CD4-positive, alpha-beta T cell (primary cell): ENCODE data around the gene TPCN1. TPM values are rescaled to one million over a fixed set of nuclear protein-coding genes. Genes with fewer than 3 reads are reported as not detected.

Experiments
- ATAC-seq: fragments of 200-7000 bp; cut with Tn5 transposase; one replicate; pipeline ENCODE4 v1.10.0; 2022; ENCODE audit warnings: mild to moderate bottlenecking; ENCODE audit not compliant: poor library complexity
- CTCF ChIA-PET: fragments of 350-600 bp; sonication (Branson Sonifier 250); formaldehyde crosslinking; loops from one replicate; lab custom pipeline; 2021; ENCODE audit warnings: antibody characterized with exemption, inconsistent platforms; lab: Charles Lee
- POLR2A ChIA-PET: fragments of 350-600 bp; sonication (Branson Sonifier 250); formaldehyde crosslinking; loops from one replicate; lab custom pipeline; 2021; ENCODE audit warnings: antibody characterized with exemption, inconsistent platforms; lab: Charles Lee
- DNase-seq, 14 experiments: peaks; one replicate each; pipeline ENCODE4 v3.0.0-alpha.2; 2013 to 2020; ENCODE audit warnings: mixed read lengths in 2 of 14
- H3K27ac ChIP-seq, 2 donors: one replicate each; pipeline versions ENCODE4 v1.5.1 to v1.7.0; 2013; ENCODE audit warnings: low read length in 2 of 2, low read depth in 1 of 2, mild to moderate bottlenecking in 1 of 2
- H3K27me3 ChIP-seq, 2 experiments: 1 replicate in 1 of 2; 2 replicates in 1 of 2; pipeline versions ENCODE4 v1.6.1 to v1.7.0; 2013; ENCODE audit warnings: low read length in 2 of 2, control low read depth in 1 of 2, mild to moderate bottlenecking in 1 of 2, moderate library complexity in 1 of 2; ENCODE audit not compliant: insufficient read depth in 2 of 2, control insufficient read depth in 1 of 2
- H3K36me3 ChIP-seq: one replicate; pipeline ENCODE4 v1.6.1; 2013; ENCODE audit warnings: low read length, control low read depth; ENCODE audit not compliant: insufficient read depth
- H3K4me1 ChIP-seq: one replicate; pipeline ENCODE4 v1.6.1; 2013; ENCODE audit warnings: low read length, control low read depth; ENCODE audit not compliant: insufficient read depth
- H3K4me3 ChIP-seq: one replicate; pipeline ENCODE4 v1.5.1; 2013; ENCODE audit warnings: mild to moderate bottlenecking, low read length, moderate library complexity
- H3K9me3 ChIP-seq, 2 experiments: 1 replicate in 1 of 2; 2 replicates in 1 of 2; pipeline versions ENCODE4 v1.6.1 to v1.7.0; 2013; ENCODE audit warnings: low read length in 2 of 2, mild to moderate bottlenecking in 2 of 2, control low read depth in 1 of 2, moderate library complexity in 1 of 2; ENCODE audit not compliant: control insufficient read depth in 1 of 2, insufficient read depth in 1 of 2
- H3K27ac Mint-ChIP-seq: one replicate; pipeline ENCODE4 v1.8.0; 2020; ENCODE audit warnings: mixed read lengths
- H3K27me3 Mint-ChIP-seq: one replicate; pipeline ENCODE4 v1.8.0; 2021; ENCODE audit warnings: mixed read lengths
- H3K36me3 Mint-ChIP-seq: one replicate; pipeline ENCODE4 v1.8.0; 2021; ENCODE audit warnings: low read depth, mixed read lengths
- H3K4me1 Mint-ChIP-seq: one replicate; pipeline ENCODE4 v1.8.0; 2021; ENCODE audit warnings: low read depth, mixed read lengths
- H3K4me3 Mint-ChIP-seq: one replicate; pipeline ENCODE4 v1.8.0; 2020; ENCODE audit warnings: mild to moderate bottlenecking, mixed read lengths
- H3K9me3 Mint-ChIP-seq: one replicate; pipeline ENCODE4 v1.8.0; 2020; ENCODE audit warnings: mixed read lengths
- intact Hi-C, 2 experiments: fragments of 100-400 bp; cut with DNase I in 1 of 2; cut with micrococcal nuclease in 1 of 2; formaldehyde crosslinking; loops; one replicate each; pipeline versions ENCODE4 v1.15.1 to v1.9.0; 2023 to 2025; cut with DNase I, micrococcal nuclease
- total RNA-seq, 174 experiments: library from RNA in 2 of 174; stranded (reverse) in 2 of 174; gene quantifications; one replicate each; pipeline ENCODE4 v1.2.3 and lab custom pipeline; 2021 to 2026
- TF ChIP-seq, protein P1 (sequence below): fragments of 200-600 bp; IDR thresholded peaks from one replicate; pipeline ENCODE4 v1.8.0; 2022; ENCODE audit warnings: antibody characterized with exemption, mild to moderate bottlenecking

Gene TPCN1
- total RNA-seq, 2 experiments from 2014 or later: 52.4 to 59.7 TPM

DNA sequence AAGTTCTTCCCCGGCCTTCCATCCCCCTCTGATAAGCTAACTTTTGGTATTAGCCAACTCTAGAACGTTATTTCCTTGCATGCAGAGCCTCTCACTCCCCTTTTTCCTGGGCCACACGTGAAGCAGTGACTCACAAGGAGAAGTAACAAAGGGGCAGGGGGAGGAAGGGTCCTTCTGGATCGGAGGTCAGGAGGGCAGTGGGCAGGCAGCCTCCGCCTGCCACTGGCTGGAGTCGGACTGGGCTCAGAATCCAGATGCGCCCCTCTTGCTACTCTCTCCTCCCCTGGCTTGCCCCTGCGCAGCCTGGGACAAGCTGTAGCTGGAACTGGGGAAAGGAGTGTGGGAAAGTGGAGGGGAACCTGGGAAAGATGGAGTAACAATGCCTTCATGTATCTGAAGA, 55.0 kb downstream of the TPCN1 start:
- intact Hi-C loops: no loop called here
- H3K4me1 ChIP-seq: no peaks in the 10 kb centered on the region
- H3K27me3 ChIP-seq: no peaks in the 10 kb centered on the region
- Mint-ChIP-seq H3K27ac (no peak overlapping the region), H3K4me3 (no peak overlapping the region), H3K36me3 (peaks cover 72% of the 10 kb centered on the region), H3K9me3 (no peaks in the 10 kb centered on the region), H3K27me3 (no peaks in the 10 kb centered on the region), H3K4me1 (no peaks in the 10 kb centered on the region)
- TF ChIP-seq, protein P1, sequence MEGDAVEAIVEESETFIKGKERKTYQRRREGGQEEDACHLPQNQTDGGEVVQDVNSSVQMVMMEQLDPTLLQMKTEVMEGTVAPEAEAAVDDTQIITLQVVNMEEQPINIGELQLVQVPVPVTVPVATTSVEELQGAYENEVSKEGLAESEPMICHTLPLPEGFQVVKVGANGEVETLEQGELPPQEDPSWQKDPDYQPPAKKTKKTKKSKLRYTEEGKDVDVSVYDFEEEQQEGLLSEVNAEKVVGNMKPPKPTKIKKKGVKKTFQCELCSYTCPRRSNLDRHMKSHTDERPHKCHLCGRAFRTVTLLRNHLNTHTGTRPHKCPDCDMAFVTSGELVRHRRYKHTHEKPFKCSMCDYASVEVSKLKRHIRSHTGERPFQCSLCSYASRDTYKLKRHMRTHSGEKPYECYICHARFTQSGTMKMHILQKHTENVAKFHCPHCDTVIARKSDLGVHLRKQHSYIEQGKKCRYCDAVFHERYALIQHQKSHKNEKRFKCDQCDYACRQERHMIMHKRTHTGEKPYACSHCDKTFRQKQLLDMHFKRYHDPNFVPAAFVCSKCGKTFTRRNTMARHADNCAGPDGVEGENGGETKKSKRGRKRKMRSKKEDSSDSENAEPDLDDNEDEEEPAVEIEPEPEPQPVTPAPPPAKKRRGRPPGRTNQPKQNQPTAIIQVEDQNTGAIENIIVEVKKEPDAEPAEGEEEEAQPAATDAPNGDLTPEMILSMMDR: no peak
- H3K36me3 ChIP-seq: peaks cover 50% of the 10 kb centered on the region
- H3K4me3 ChIP-seq: no peak overlapping the region
- no peaks in the 10 kb centered on the region for H3K9me3 ChIP-seq
- H3K27ac ChIP-seq: no peak overlapping the region
- POLR2A ChIA-PET: no interaction called here
- DNase-seq: no peak
- no peak for ATAC-seq
- CTCF ChIA-PET: no interaction called here

DNA sequence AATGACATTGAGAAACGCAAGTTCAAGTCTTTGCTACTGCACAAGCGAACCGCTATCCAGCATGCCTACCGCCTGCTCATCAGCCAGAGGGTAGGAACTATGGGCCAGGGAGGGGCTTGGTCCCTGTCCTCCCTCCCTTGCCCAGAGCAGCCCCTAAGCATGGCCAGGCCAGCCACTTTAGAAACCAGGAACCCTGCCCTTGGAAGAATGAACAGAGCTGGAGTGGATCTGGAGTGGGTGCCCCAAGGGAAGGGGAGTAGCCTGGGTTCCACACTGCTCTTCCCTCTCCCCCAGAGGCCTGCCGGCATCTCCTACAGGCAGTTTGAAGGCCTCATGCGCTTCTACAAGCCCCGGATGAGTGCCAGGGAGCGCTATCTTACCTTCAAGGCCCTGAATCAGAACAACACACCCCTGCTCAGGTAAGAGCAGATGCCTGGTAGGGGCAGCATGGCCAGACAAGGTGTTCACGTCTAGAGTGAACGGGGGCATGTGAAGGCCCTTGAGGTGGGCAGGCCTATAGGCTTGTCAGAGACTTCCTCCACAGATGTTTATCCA, 55.8 kb downstream of the TPCN1 start:
- H3K4me1 Mint-ChIP-seq: no peaks in the 10 kb centered on the region
- DNase-seq (no peak), ATAC-seq (no peak)
- H3K27me3 ChIP-seq: no peaks in the 10 kb centered on the region
- H3K4me3 ChIP-seq: no peak overlapping the region
- CTCF ChIA-PET: no interaction called here
- H3K36me3 Mint-ChIP-seq: peaks cover 71% of the 10 kb centered on the region
- peaks cover 42% of the 10 kb centered on the region for H3K36me3 ChIP-seq
- H3K9me3 ChIP-seq: no peaks in the 10 kb centered on the region
- POLR2A ChIA-PET: no interaction called here
- H3K9me3 Mint-ChIP-seq: no peaks in the 10 kb centered on the region
- H3K27ac Mint-ChIP-seq: no peak overlapping the region
- H3K27ac ChIP-seq: no peak overlapping the region
- no peaks in the 10 kb centered on the region for H3K4me1 ChIP-seq
- TF ChIP-seq, protein P1: no peak
- H3K27me3 Mint-ChIP-seq: no peaks in the 10 kb centered on the region
- H3K4me3 Mint-ChIP-seq: no peak overlapping the region
- intact Hi-C loops: no loop called here

DNA sequence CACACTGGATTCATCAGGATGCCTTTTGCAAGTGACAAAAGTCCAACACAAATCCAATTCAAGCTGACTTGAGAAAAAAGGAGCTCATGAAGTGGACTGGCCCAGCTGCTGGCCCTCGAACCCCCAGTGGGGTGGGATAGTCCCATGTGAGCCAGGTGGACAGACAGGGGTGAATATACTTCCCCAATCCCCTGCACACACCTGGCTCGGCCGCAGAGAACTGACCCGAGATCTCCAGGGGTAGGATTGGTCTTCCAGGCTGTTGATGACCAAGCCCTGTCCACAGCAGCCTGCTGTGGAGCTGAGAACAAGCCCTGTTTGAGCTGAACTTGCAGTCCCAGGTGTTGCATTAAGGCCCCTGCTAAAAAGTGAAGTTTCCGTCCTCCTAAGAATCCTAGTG, 56.2 kb downstream of the TPCN1 start:
- Histone ChIP-seq H3K4me3 (no peak overlapping the region), H3K9me3 (no peaks in the 10 kb centered on the region), H3K27me3 (no peaks in the 10 kb centered on the region), H3K4me1 (no peaks in the 10 kb centered on the region), H3K36me3 (peaks cover 41% of the 10 kb centered on the region), H3K27ac (no peak overlapping the region)
- Mint-ChIP-seq H3K4me1 (no peaks in the 10 kb centered on the region), H3K27ac (no peak overlapping the region), H3K9me3 (no peaks in the 10 kb centered on the region), H3K27me3 (no peaks in the 10 kb centered on the region), H3K36me3 (peaks cover 66% of the 10 kb centered on the region), H3K4me3 (no peak overlapping the region)
- intact Hi-C loops: no loop called here
- no peak for ATAC-seq
- POLR2A ChIA-PET: no interaction called here
- DNase-seq: no peak
- TF ChIP-seq, protein P1: no peak
- CTCF ChIA-PET: no interaction called here
